Measurements from ENCODE around the gene TMBIM4. TPM values are rescaled to one million over a fixed set of nuclear protein-coding genes. Genes with fewer than 3 reads are reported as not detected.

TMBIM4 gene
- total and polyA plus RNA-seq, 2 donors (not counting 3 experiments of a cell fraction or from before 2014, with no cell fraction given), result 74.1 to 370 TPM

DNA sequence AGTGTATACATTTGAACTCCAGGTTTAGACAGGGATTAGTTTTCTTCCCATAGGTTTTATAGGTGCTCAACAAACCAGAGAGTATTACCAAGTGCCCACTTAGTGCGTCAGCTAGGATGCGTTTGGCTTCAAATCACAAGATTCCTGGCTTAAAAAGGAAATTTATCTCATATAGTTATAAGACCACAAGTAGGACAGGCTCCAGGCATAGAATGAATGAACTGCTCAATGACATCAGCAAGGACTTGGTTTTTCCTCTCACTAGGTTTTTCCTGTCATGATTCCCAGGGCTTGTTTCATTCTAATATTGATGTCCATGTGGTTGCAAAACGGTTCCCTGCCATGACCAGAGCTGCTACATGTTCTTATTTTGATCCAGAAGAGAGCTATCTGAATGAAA is 13.2 kb upstream of the TMBIM4 start:
- CTCF ChIA-PET, result interaction anchor here (1.6 to 1.8 kb wide), 2 partner anchors 14 kb away, joined by 4 to 7 read pairs; partner anchors contain the start of gene TMBIM4
- Histone ChIP-seq H3K27me3 (ENCODE audit: control insufficient read depth in 2 of 2, insufficient read depth in 2 of 2, low read length in 2 of 2) (peaks cover 3 to 7% of the 10 kb centered on the region in 2 experiments), H3K36me3 (ENCODE audit: control insufficient read depth in 2 of 2, extremely low read depth in 1 of 2, insufficient read depth in 2 of 2, low read length in 2 of 2) (no peaks in the 10 kb centered on the region), H3K9ac (replicated peaks; ENCODE audit: extremely low read depth, insufficient read depth, low read length) (no peak overlapping the region), H2AFZ (ENCODE audit: low read depth, low read length) (no peak overlapping the region), H3K4me1 (ENCODE audit: control insufficient read depth, extremely low read depth, insufficient read depth, low read length) (no peaks in the 10 kb centered on the region), H3K9me3 (replicated peaks; ENCODE audit: control insufficient read depth, insufficient read depth, low read length) (no peaks in the 10 kb centered on the region), H3K27ac (ENCODE audit: insufficient read depth, low read depth, low read length) (no peak overlapping the region), H3K4me3 (replicated peaks in 1 of 3; ENCODE audit: insufficient read depth in 1 of 3, low read depth in 1 of 3, low read length in 3 of 3) (no peak overlapping the region), H3K79me2 (ENCODE audit: control insufficient read depth, insufficient read depth, low read length) (no peaks in the 10 kb centered on the region), H3K4me2 (ENCODE audit: insufficient read depth, low read length) (no peak overlapping the region), H3K9me1 (replicated peaks; ENCODE audit: control insufficient read depth, extremely low read depth, insufficient read depth, low read length) (no peaks in the 10 kb centered on the region), H4K20me1 (replicated peaks; ENCODE audit: control insufficient read depth, extremely low read depth, insufficient read depth, low read length) (no peaks in the 10 kb centered on the region)
- no TSS peak for BruUV-seq (replicated peaks)
- dilution Hi-C loops (cut with MboI; ENCODE audit: extremely low pct_ligation_motif_present, low sequenced_read_pairs) (no loop called here), intact Hi-C loops (cut with micrococcal nuclease) (no loop called here)
- TF ChIP-seq MYC (IDR thresholded peaks at IDR 0.05; ENCODE audit: low read depth, low read length) (no peak), EZH2 (IDR thresholded peaks at IDR 0.05; ENCODE audit: borderline replicate concordance, low read depth, low read length, severe bottlenecking) (no peak), POLR2A (IDR thresholded peaks at IDR 0.05; ENCODE audit: low read depth, low read length) (no peak), POLR2AphosphoS5 (IDR thresholded peaks at IDR 0.05; ENCODE audit: insufficient read depth, low read depth, low read length) (no peak), GATA2 (IDR thresholded peaks at IDR 0.05; ENCODE audit: insufficient read depth, insufficient read length, low read depth, low read length) (no peak), JUN (IDR thresholded peaks at IDR 0.05; ENCODE audit: borderline replicate concordance, insufficient read depth, insufficient read length, low read depth) (no peak), FOS (IDR thresholded peaks at IDR 0.05; ENCODE audit: borderline replicate concordance, insufficient read depth, low read length) (no peak)
- TF ChIP-seq, protein P1, sequence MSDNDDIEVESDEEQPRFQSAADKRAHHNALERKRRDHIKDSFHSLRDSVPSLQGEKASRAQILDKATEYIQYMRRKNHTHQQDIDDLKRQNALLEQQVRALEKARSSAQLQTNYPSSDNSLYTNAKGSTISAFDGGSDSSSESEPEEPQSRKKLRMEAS (IDR thresholded peaks at IDR 0.05; ENCODE audit: insufficient read depth, insufficient read length), result no peak
- TF ChIP-seq, protein P2, sequence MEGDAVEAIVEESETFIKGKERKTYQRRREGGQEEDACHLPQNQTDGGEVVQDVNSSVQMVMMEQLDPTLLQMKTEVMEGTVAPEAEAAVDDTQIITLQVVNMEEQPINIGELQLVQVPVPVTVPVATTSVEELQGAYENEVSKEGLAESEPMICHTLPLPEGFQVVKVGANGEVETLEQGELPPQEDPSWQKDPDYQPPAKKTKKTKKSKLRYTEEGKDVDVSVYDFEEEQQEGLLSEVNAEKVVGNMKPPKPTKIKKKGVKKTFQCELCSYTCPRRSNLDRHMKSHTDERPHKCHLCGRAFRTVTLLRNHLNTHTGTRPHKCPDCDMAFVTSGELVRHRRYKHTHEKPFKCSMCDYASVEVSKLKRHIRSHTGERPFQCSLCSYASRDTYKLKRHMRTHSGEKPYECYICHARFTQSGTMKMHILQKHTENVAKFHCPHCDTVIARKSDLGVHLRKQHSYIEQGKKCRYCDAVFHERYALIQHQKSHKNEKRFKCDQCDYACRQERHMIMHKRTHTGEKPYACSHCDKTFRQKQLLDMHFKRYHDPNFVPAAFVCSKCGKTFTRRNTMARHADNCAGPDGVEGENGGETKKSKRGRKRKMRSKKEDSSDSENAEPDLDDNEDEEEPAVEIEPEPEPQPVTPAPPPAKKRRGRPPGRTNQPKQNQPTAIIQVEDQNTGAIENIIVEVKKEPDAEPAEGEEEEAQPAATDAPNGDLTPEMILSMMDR (IDR thresholded peaks at IDR 0.05; ENCODE audit: extremely low read depth in 1 of 2, insufficient read depth in 1 of 2, low read depth in 1 of 2, low read length in 2 of 2), result no peak
- POLR2A ChIA-PET, result no interaction called here
- DNase-seq (ENCODE audit: low read depth, low spot score) (no peak), FAIRE-seq (no peak)
